GM12878 (cell line): Measurements from ENCODE around the gene GSC2. TPM values are rescaled to one million over a fixed set of nuclear protein-coding genes. Genes with fewer than 3 reads are reported as not detected.

Experiments used
- ATAC-seq: fragments of 200-7000 bp; cut with Tn5 transposase; 3 replicates; pipeline ENCODE4 v1.9.1; 2020; ENCODE audit warnings: mild to moderate bottlenecking, moderate library complexity
- BruUV-seq: library from RNA; stranded (reverse); fragments of 400-500 nt; replicated peaks from 2 replicates; lab custom pipeline; 2021; lab: Mats Ljungman, UMichigan
- CTCF ChIA-PET: fragments of 300-600 bp; sonication (Branson Sonifier 250); formaldehyde crosslinking; extraction: SDS; loops from one replicate; lab custom pipeline; 2021; ENCODE audit warnings: inconsistent platforms; lab: Yijun Ruan, JAX
- POLR2A ChIA-PET: fragments of 350-600 bp; formaldehyde crosslinking; extraction: SDS; loops from one replicate; lab custom pipeline; 2021; ENCODE audit warnings: inconsistent platforms; lab: Charles Lee
- RAD21 ChIA-PET: fragments of 300-600 bp; sonication (Branson Sonifier 250); formaldehyde crosslinking; loops from one replicate; lab custom pipeline; 2023; ENCODE audit warnings: antibody characterized with exemption; ENCODE audit not compliant: unreplicated experiment; lab: Charles Lee
- SMC1A ChIA-PET: fragments of 300-600 bp; sonication (Branson Sonifier 250); formaldehyde crosslinking; loops from one replicate; lab custom pipeline; 2023; ENCODE audit not compliant: unreplicated experiment, uncharacterized antibody; lab: Charles Lee
- DNase-seq: peaks from one replicate; pipeline ENCODE4 v3.0.0-alpha.2; 2011; ENCODE audit warnings: low read depth, low spot score
- FAIRE-seq: peaks from 3 replicates; lab custom pipeline; 2011; peaks lifted over from hg19 to GRCh38; lab: Jason Lieb, UNC
- H2AFZ ChIP-seq: 2 replicates; pipeline ENCODE4 v1.6.0; 2011; ENCODE audit warnings: low read depth, low read length, control low read depth; ENCODE audit not compliant: control insufficient read depth
- H3K27ac ChIP-seq: 2 replicates; pipeline ENCODE4 v1.5.1; 2011; ENCODE audit warnings: control low read depth; ENCODE audit not compliant: control insufficient read depth, insufficient read depth
- H3K27me3 ChIP-seq, 2 experiments: replicated peaks in 1 of 2; 2 replicates each; pipeline versions ENCODE4 v1.6.0 to v1.6.1; 2011; ENCODE audit warnings: low read length in 1 of 2; ENCODE audit not compliant: control insufficient read depth in 2 of 2, insufficient read depth in 2 of 2
- H3K36me3 ChIP-seq, 2 experiments: 2 replicates each; pipeline ENCODE4 v1.5.1; 2011; ENCODE audit warnings: low read length in 1 of 2; ENCODE audit not compliant: control insufficient read depth in 2 of 2, insufficient read depth in 2 of 2
- H3K4me1 ChIP-seq: 2 replicates; pipeline ENCODE4 v1.6.1; 2011; ENCODE audit warnings: mild to moderate bottlenecking, low read length, moderate library complexity, mixed read lengths; ENCODE audit not compliant: control insufficient read depth, insufficient read depth
- H3K4me2 ChIP-seq: 2 replicates; pipeline ENCODE4 v1.6.0; 2011; ENCODE audit warnings: control low read depth; ENCODE audit not compliant: control insufficient read depth, insufficient read depth
- H3K4me3 ChIP-seq: fragments of 200-600 bp; sonication (generic); 2 replicates; pipeline ENCODE4 v1.5.1; 2016
- H3K79me2 ChIP-seq: 2 replicates; pipeline ENCODE4 v1.6.0; 2011; ENCODE audit warnings: low read length; ENCODE audit not compliant: control insufficient read depth, insufficient read depth
- H3K9ac ChIP-seq: 2 replicates; pipeline ENCODE4 v1.8.0; 2011; ENCODE audit warnings: low read length, control low read depth, mixed read lengths; ENCODE audit not compliant: control insufficient read depth, insufficient read depth
- H3K9me3 ChIP-seq: replicated peaks from 3 replicates; pipeline ENCODE4 v1.5.1; 2011; ENCODE audit warnings: mild to moderate bottlenecking, low read length; ENCODE audit not compliant: control insufficient read depth, insufficient read depth
- H4K20me1 ChIP-seq: 2 replicates; pipeline ENCODE4 v1.6.0; 2011; ENCODE audit not compliant: control insufficient read depth, insufficient read depth
- LARP7 ChIP-seq: fragments of 450-650 bp; IDR thresholded peaks from 2 replicates; pipeline ENCODE4 v1.6.1; 2017; ENCODE audit warnings: mild to moderate bottlenecking
- MTA2 ChIP-seq: fragments of 450-650 bp; IDR thresholded peaks from 2 replicates; pipeline ENCODE4 v1.6.1; 2016; ENCODE audit warnings: low read depth, mild to moderate bottlenecking, moderate library complexity
- POLR2A ChIP-seq: IDR thresholded peaks from 2 replicates; pipeline ENCODE4 v1.6.1; 2011; ENCODE audit warnings: low read depth, mild to moderate bottlenecking, low read length
- RAD21 ChIP-seq: IDR thresholded peaks from 2 replicates; pipeline ENCODE4 v1.6.1; 2011; ENCODE audit warnings: mild to moderate bottlenecking, low read depth, low read length, moderate library complexity; ENCODE audit not compliant: insufficient read depth
- STAT3 ChIP-seq: IDR thresholded peaks from 2 replicates; pipeline ENCODE4 v1.6.1; 2011; ENCODE audit warnings: low read depth, low read length, improper control_type of control experiment
- WGBS: methylation state at CpG from one replicate; pipeline ENCODE4 v1.1.6; 2016; ENCODE audit warnings: low lambda C conversion rate; ENCODE audit not compliant: insufficient replicate concordance, insufficient coverage; ENCODE audit errors: missing lambda C conversion rate; 5-methylcytosine and 5-hydroxymethylcytosine counted together
- in situ Hi-C: fragments of 300-500 bp; cut with MboI; formaldehyde crosslinking; loops from 9 replicates; pipeline ENCODE4 v1.14.3; 2018; ENCODE audit warnings: mixed read lengths
- intact Hi-C: fragments of 100-400 bp; cut with micrococcal nuclease; formaldehyde crosslinking; loops from one replicate; pipeline ENCODE4 v1.14.2; 2022; ENCODE audit not compliant: unreplicated experiment
- polyA plus RNA-seq, 11 experiments: library from polyadenylated mRNA; depleted of rRNA in 4 of 11; unstranded in 6 of 11; stranded (reverse) in 5 of 11; fragments of >200 nt; fragmentation: Nextera tagmentation in 4 of 11; fragmentation: Illumina TruSeq in 1 of 11; extraction: Ambion mirVana in 4 of 11; extraction: Trizol in 1 of 11; gene quantifications; 1 replicate in 1 of 11; 2 replicates in 10 of 11; pipeline versions ENCODE4 v1.2.1 to v1.2.3, GENCODE V29; 2011 to 2016; ENCODE audit warnings: inconsistent platforms in 2 of 11, missing spikeins in 2 of 11, low read depth in 1 of 11
- total RNA-seq, 4 experiments: library from RNA; depleted of rRNA in 3 of 4; stranded (reverse); fragments of >200 nt in 3 of 4; fragmentation: Illumina TruSeq in 1 of 4; extraction: Trizol in 1 of 4; gene quantifications; 2 replicates each; pipeline versions ENCODE4 v1.2.1 to v1.2.3, GENCODE V29; 2013 to 2021
- TF ChIP-seq, protein P1 (sequence below): fragments of 450-650 bp; IDR thresholded peaks from 2 replicates; pipeline ENCODE4 v1.6.1; 2016; ENCODE audit warnings: mild to moderate bottlenecking
- TF ChIP-seq, protein P2 (sequence below): IDR thresholded peaks from 2 replicates; pipeline ENCODE4 v1.6.1; 2011; ENCODE audit warnings: mild to moderate bottlenecking, low read depth, low read length, moderate library complexity; ENCODE audit not compliant: insufficient replicate concordance

GSC2 gene
- total and polyA plus RNA-seq, 10 of the 15 experiments (the other 5 are each of a cell fraction or from before 2014, with no cell fraction given): not detected

DNA sequence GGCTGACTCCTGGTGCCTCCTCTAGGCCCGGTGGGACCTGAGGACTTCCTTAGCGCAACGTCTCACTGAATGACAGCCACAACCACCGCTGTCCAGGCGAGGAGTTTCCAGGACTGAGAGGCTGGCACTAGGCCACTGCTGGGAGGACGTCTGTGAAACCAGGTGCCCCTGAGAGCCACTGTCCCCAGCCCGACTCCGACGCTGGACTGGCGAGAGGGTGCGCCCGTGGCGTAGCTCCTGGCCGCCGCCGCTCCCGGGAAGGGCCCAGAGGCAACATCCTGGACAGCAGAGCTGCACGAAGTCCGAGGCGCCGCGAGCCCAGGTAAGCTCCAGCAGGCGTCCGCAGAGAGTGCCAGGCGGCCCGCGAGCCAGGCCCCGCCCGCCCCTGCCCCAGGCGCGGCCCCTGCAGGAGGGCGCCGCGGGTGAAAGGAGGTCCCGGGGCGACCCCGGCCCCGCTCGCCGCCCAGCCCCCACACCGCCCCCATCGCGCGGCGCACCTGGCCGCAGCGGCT is 28.4 kb downstream of the GSC2 start (continued):
- TF ChIP-seq, protein P1, sequence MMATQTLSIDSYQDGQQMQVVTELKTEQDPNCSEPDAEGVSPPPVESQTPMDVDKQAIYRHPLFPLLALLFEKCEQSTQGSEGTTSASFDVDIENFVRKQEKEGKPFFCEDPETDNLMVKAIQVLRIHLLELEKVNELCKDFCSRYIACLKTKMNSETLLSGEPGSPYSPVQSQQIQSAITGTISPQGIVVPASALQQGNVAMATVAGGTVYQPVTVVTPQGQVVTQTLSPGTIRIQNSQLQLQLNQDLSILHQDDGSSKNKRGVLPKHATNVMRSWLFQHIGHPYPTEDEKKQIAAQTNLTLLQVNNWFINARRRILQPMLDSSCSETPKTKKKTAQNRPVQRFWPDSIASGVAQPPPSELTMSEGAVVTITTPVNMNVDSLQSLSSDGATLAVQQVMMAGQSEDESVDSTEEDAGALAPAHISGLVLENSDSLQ: peak; percentile 59
- 0 out of 2 replicates have a peak, but pooled peaks have one; percentile 7 for TF ChIP-seq POLR2A
- TF ChIP-seq, all 136 proteins: peak for 6

DNA sequence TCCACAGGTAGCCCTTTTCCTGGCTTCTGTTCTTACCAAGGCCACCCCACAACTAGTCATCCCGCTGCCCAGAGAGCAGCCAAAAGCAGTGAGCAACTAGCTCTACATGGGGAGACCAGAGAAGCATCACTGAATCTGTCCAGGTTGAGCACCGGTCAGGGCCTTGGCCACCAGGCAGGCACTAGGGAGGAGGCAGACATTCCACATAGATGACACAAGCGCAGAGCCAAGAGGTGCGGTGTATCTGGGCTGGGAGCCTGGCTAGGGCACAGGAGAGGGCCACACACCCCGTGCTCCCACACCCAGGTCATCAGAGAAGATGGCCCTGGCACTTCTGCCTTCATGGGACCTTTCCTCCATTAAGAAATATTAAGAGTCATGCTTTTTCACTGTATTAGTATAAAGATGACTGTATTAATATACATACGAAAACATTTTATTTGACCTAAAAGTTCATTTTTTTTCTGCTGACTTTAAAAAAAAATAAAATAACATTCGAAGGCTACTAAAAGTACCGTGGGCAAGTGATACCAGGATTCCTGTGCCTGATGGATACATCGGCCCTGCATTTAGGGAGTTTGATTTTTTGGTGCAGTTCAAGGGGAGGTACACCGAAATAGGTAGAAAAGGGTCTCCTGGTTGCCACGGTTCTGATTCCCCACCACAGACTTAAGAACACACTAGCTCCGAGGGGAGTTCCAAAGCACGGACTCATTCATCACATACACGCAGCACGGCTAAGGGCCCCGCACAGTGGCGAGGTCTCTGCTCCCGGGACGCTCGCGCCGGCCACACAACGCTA is 29.1 kb downstream of the GSC2 start:
- intact Hi-C loops: no loop called here
- peak overlapping the region; percentile 71 for H3K9ac ChIP-seq
- DNase-seq (no peak), ATAC-seq (peak; percentile 36; the same call in 2 of the 3 replicates)
- in situ Hi-C loops: no loop called here
- ChIA-PET SMC1A (interaction anchor here (2.0 kb wide), 1 partner anchor 11 kb away, joined by 6 read pairs; no protein-coding TSS in a partner anchor), RAD21 (interaction anchor here (1.0 to 1.1 kb wide), 2 partner anchors 24 to 35 kb away, joined by 3 read pairs; partner anchors contain the start of gene ESS2)
- H3K9me3 ChIP-seq: no peaks in the 10 kb centered on the region
- peak overlapping the region; percentile 95 for H3K4me3 ChIP-seq
- peak overlapping the region; percentile 99 for H3K4me2 ChIP-seq
- TF ChIP-seq, protein P2, sequence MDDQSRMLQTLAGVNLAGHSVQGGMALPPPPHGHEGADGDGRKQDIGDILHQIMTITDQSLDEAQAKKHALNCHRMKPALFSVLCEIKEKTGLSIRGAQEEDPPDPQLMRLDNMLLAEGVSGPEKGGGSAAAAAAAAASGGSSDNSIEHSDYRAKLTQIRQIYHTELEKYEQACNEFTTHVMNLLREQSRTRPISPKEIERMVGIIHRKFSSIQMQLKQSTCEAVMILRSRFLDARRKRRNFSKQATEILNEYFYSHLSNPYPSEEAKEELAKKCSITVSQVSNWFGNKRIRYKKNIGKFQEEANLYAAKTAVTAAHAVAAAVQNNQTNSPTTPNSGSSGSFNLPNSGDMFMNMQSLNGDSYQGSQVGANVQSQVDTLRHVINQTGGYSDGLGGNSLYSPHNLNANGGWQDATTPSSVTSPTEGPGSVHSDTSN: no peak
- no peak for TF ChIP-seq STAT3
- TF ChIP-seq MTA2: no peak
- TF ChIP-seq RAD21: no peak
- 0 out of 2 replicates have a peak, but pooled peaks have one; percentile 18 for TF ChIP-seq LARP7
- TF ChIP-seq, all 136 proteins: peak for 1
- ChIA-PET CTCF (interaction anchor here (1.0 to 2.1 kb wide), 3 partner anchors 10 to 78 kb away, joined by 3 to 7 read pairs (median 5); partner anchors contain the start of gene ESS2), POLR2A (interaction anchor here (0.5 to 2.5 kb wide), 3 partner anchors 8 to 330 kb away, joined by 6 to 7 read pairs (median 7); partner anchors contain the start of gene ESS2)
- H4K20me1 ChIP-seq: peaks cover 3% of the 10 kb centered on the region
- no peak overlapping the region; the same call in 1 of the 2 replicates for H2AFZ ChIP-seq
- H3K36me3 ChIP-seq: peaks cover 0 to 3% of the 10 kb centered on the region in 2 experiments; a peak in 2 of 4 replicates
- peaks cover 24% of the 10 kb centered on the region for H3K4me1 ChIP-seq
- BruUV-seq: TSS peak; percentile 60
- no peaks in the 10 kb centered on the region; a peak in 1 of 4 replicates for H3K27me3 ChIP-seq
- H3K79me2 ChIP-seq: peaks cover 58% of the 10 kb centered on the region
- peak overlapping the region; percentile 67 for H3K27ac ChIP-seq
- FAIRE-seq: no peak
- WGBS: 18% methylated on average over 23 of the region's 23 CpGs
